HEK293 (cell line): ENCODE results near the gene LYZL1.
"Not testable (repeated sequence)": the region's sequence is repeated elsewhere in the genome, so short reads cannot be mapped to it uniquely, and the experiment has no call there.

ENCODE experiments used
- KLF9 ChIP-seq: fragments of 450-650 bp; formaldehyde crosslinking; IDR thresholded peaks from 2 replicates; pipeline ENCODE4 v1.5.1; 2016; ENCODE audit warnings: missing biosample characterization, missing genetic modification characterization, low read depth
- TCF7L2 ChIP-seq: IDR thresholded peaks from 2 replicates; pipeline ENCODE4 v1.6.1; 2011; ENCODE audit warnings: low read depth, mild to moderate bottlenecking, inconsistent platforms, low read length, moderate library complexity, borderline replicate concordance
- ZBTB7A ChIP-seq: fragments of 450-650 bp; formaldehyde crosslinking; IDR thresholded peaks from 2 replicates; pipeline ENCODE4 v1.5.1; 2016; ENCODE audit warnings: low read depth, missing biosample characterization, missing genetic modification characterization
- ZNF121 ChIP-seq: fragments of 450-650 bp; formaldehyde crosslinking; IDR thresholded peaks from 2 replicates; pipeline ENCODE4 v1.5.1; 2016; ENCODE audit warnings: missing biosample characterization, missing genetic modification characterization
- ZNF138 ChIP-seq: fragments of 450-650 bp; formaldehyde crosslinking; IDR thresholded peaks from 2 replicates; pipeline ENCODE4 v1.5.1; 2016; ENCODE audit warnings: missing biosample characterization, missing genetic modification characterization, borderline replicate concordance
- ZNF202 ChIP-seq: fragments of 450-650 bp; formaldehyde crosslinking; IDR thresholded peaks from 2 replicates; pipeline ENCODE4 v1.5.1; 2016; ENCODE audit warnings: missing biosample characterization, missing genetic modification characterization, borderline replicate concordance
- TF ChIP-seq, protein P1 (sequence below): fragments of 450-650 bp; formaldehyde crosslinking; IDR thresholded peaks from 2 replicates; pipeline ENCODE4 v1.5.1; 2016; ENCODE audit warnings: missing biosample characterization, missing genetic modification characterization

DNA sequence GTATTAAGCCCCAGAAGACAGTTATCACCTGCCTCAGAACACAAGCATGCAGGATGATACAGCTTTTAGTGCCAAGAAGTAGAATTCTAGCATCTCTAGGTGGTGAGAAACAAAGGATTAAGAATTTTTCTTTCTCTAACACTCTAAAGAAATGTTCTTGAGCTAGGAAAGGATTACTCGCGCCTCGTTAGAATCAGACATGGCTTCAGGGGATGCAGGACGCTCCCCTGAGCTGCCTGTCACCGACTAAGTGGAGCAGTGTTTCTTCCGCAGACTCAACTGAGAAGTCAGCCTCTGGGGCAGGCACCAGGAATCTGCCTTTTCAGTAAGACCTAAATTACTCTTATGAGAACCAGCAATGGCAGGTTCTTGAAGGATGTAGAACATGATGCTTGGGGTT, at the start of gene LYZL1:
- TF ChIP-seq, protein P1, sequence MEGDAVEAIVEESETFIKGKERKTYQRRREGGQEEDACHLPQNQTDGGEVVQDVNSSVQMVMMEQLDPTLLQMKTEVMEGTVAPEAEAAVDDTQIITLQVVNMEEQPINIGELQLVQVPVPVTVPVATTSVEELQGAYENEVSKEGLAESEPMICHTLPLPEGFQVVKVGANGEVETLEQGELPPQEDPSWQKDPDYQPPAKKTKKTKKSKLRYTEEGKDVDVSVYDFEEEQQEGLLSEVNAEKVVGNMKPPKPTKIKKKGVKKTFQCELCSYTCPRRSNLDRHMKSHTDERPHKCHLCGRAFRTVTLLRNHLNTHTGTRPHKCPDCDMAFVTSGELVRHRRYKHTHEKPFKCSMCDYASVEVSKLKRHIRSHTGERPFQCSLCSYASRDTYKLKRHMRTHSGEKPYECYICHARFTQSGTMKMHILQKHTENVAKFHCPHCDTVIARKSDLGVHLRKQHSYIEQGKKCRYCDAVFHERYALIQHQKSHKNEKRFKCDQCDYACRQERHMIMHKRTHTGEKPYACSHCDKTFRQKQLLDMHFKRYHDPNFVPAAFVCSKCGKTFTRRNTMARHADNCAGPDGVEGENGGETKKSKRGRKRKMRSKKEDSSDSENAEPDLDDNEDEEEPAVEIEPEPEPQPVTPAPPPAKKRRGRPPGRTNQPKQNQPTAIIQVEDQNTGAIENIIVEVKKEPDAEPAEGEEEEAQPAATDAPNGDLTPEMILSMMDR = not testable (repeated sequence)
- TF ChIP-seq ZNF202 (tag by site-specific recombination); ZBTB7A; ZNF138 (tag by site-specific recombination); ZNF121; TCF7L2; KLF9: not testable (repeated sequence)
